Activated naive CD8-positive, alpha-beta T cell treated with anti-CD3 and anti-CD28 coated beads for 36 hours (primary cell): Measurements from ENCODE around the gene CTIF. TPM values are rescaled to one million over a fixed set of nuclear protein-coding genes. Genes with fewer than 3 reads are reported as not detected.

ENCODE experiments used
- DNase-seq: peaks from one replicate; pipeline ENCODE4 v3.0.0; 2021
- H3K27ac Mint-ChIP-seq: one replicate; pipeline ENCODE4 v1.8.0; 2022; ENCODE audit warnings: mild to moderate bottlenecking, moderate library complexity, mixed read lengths
- H3K27me3 Mint-ChIP-seq: one replicate; pipeline ENCODE4 v1.8.0; 2022; ENCODE audit warnings: mild to moderate bottlenecking, mixed read lengths
- H3K36me3 Mint-ChIP-seq: one replicate; pipeline ENCODE4 v1.8.0; 2021; ENCODE audit warnings: mild to moderate bottlenecking, mixed read lengths
- H3K4me1 Mint-ChIP-seq: one replicate; pipeline ENCODE4 v1.8.0; 2021; ENCODE audit warnings: mixed read lengths
- H3K4me3 Mint-ChIP-seq: one replicate; pipeline ENCODE4 v1.8.0; 2022; ENCODE audit warnings: mild to moderate bottlenecking, moderate library complexity, mixed read lengths
- H3K9me3 Mint-ChIP-seq: one replicate; pipeline ENCODE4 v1.8.0; 2022; ENCODE audit warnings: mixed read lengths
- total RNA-seq, 2 experiments: library from RNA; stranded (reverse); gene quantifications; one replicate each; pipeline ENCODE4 v1.2.3, GENCODE V29; 2021

Gene CTIF
- total RNA-seq, 2 experiments from 2014 or later: 2.3 to 3.5 TPM

GRCh38 chr18:48608581-48608980 lies 69.8 kb downstream of the CTIF start:
- Mint-ChIP-seq H3K36me3 (no peaks in the 10 kb centered on the region), H3K4me1 (no peaks in the 10 kb centered on the region), H3K4me3 (no peak overlapping the region), H3K27ac (no peak overlapping the region), H3K27me3 (no peaks in the 10 kb centered on the region), H3K9me3 (no peaks in the 10 kb centered on the region)
- no peak for DNase-seq

- no peak overlapping the region for H3K27ac Mint-ChIP-seq
Measured at GRCh38 chr18:48609114-48609513, 70.3 kb downstream of the CTIF start.

GRCh38 chr18:48609820-48610815 lies 71.3 kb downstream of the CTIF start:
- no peak for DNase-seq
- no peaks in the 10 kb centered on the region for H3K4me1 Mint-ChIP-seq
- no peak overlapping the region for H3K27ac Mint-ChIP-seq
- H3K36me3 Mint-ChIP-seq: no peaks in the 10 kb centered on the region
- no peak overlapping the region for H3K4me3 Mint-ChIP-seq
- no peaks in the 10 kb centered on the region for H3K27me3 Mint-ChIP-seq
- H3K9me3 Mint-ChIP-seq: no peaks in the 10 kb centered on the region

More at GRCh38 chr18:48609114-48609513, 70.3 kb downstream of the CTIF start:
- H3K4me1 Mint-ChIP-seq: no peaks in the 10 kb centered on the region
- H3K4me3 Mint-ChIP-seq: no peak overlapping the region
- DNase-seq: no peak
- no peaks in the 10 kb centered on the region for H3K36me3 Mint-ChIP-seq
- no peaks in the 10 kb centered on the region for H3K9me3 Mint-ChIP-seq
- H3K27me3 Mint-ChIP-seq: no peaks in the 10 kb centered on the region

GRCh38 chr18:48611203-48611602 lies 72.4 kb downstream of the CTIF start:
- H3K27ac Mint-ChIP-seq: no peak overlapping the region
- H3K36me3 Mint-ChIP-seq: no peaks in the 10 kb centered on the region
- H3K9me3 Mint-ChIP-seq: no peaks in the 10 kb centered on the region
- no peaks in the 10 kb centered on the region for H3K27me3 Mint-ChIP-seq
- no peak overlapping the region for H3K4me3 Mint-ChIP-seq
- no peaks in the 10 kb centered on the region for H3K4me1 Mint-ChIP-seq
- DNase-seq: no peak

GRCh38 chr18:48611785-48612480 lies 73.1 kb downstream of the CTIF start:
- no peaks in the 10 kb centered on the region for H3K4me1 Mint-ChIP-seq
- H3K36me3 Mint-ChIP-seq: no peaks in the 10 kb centered on the region
- DNase-seq: no peak
- no peak overlapping the region for H3K4me3 Mint-ChIP-seq
- no peaks in the 10 kb centered on the region for H3K9me3 Mint-ChIP-seq
- no peak overlapping the region for H3K27ac Mint-ChIP-seq
- no peaks in the 10 kb centered on the region for H3K27me3 Mint-ChIP-seq

- H3K4me1 Mint-ChIP-seq: no peaks in the 10 kb centered on the region
- no peak overlapping the region for H3K4me3 Mint-ChIP-seq
- no peak for DNase-seq
- no peaks in the 10 kb centered on the region for H3K36me3 Mint-ChIP-seq
- no peak overlapping the region for H3K27ac Mint-ChIP-seq
- no peaks in the 10 kb centered on the region for H3K27me3 Mint-ChIP-seq
- H3K9me3 Mint-ChIP-seq: no peaks in the 10 kb centered on the region
Measured at GRCh38 chr18:48612511-48612910, 73.7 kb downstream of the CTIF start.

GRCh38 chr18:48612917-48613316 lies 74.1 kb downstream of the CTIF start:
- no peak overlapping the region for H3K27ac Mint-ChIP-seq
- H3K4me1 Mint-ChIP-seq: no peaks in the 10 kb centered on the region
- no peaks in the 10 kb centered on the region for H3K9me3 Mint-ChIP-seq
- no peaks in the 10 kb centered on the region for H3K36me3 Mint-ChIP-seq
- H3K27me3 Mint-ChIP-seq: no peaks in the 10 kb centered on the region
- H3K4me3 Mint-ChIP-seq: no peak overlapping the region
- DNase-seq: no peak

- no peak for DNase-seq
- Mint-ChIP-seq H3K27ac (no peak overlapping the region), H3K36me3 (no peaks in the 10 kb centered on the region), H3K4me3 (no peak overlapping the region), H3K4me1 (no peaks in the 10 kb centered on the region), H3K9me3 (no peaks in the 10 kb centered on the region), H3K27me3 (no peaks in the 10 kb centered on the region)
Measured at GRCh38 chr18:48613589-48614404, 75.0 kb downstream of the CTIF start.

- Mint-ChIP-seq H3K27ac (no peak overlapping the region), H3K27me3 (no peaks in the 10 kb centered on the region), H3K36me3 (no peaks in the 10 kb centered on the region), H3K4me1 (no peaks in the 10 kb centered on the region), H3K4me3 (no peak overlapping the region), H3K9me3 (no peaks in the 10 kb centered on the region)
- DNase-seq: no peak
Measured at GRCh38 chr18:48615566-48616401, 77.0 kb downstream of the CTIF start.

- H3K27ac Mint-ChIP-seq: no peak overlapping the region
- H3K4me1 Mint-ChIP-seq: no peaks in the 10 kb centered on the region
- H3K9me3 Mint-ChIP-seq: no peaks in the 10 kb centered on the region
- no peak for DNase-seq
- no peaks in the 10 kb centered on the region for H3K36me3 Mint-ChIP-seq
- H3K4me3 Mint-ChIP-seq: no peak overlapping the region
- no peaks in the 10 kb centered on the region for H3K27me3 Mint-ChIP-seq
Measured at GRCh38 chr18:48616484-48617255, 77.8 kb downstream of the CTIF start.

GRCh38 chr18:48617844-48618497 lies 79.1 kb downstream of the CTIF start:
- no peak for DNase-seq
- Mint-ChIP-seq H3K9me3 (no peaks in the 10 kb centered on the region), H3K4me1 (no peaks in the 10 kb centered on the region), H3K27me3 (no peaks in the 10 kb centered on the region), H3K4me3 (no peak overlapping the region), H3K27ac (no peak overlapping the region), H3K36me3 (no peaks in the 10 kb centered on the region)

- Mint-ChIP-seq H3K9me3 (no peaks in the 10 kb centered on the region), H3K4me1 (no peaks in the 10 kb centered on the region), H3K27ac (no peak overlapping the region), H3K4me3 (no peak overlapping the region), H3K27me3 (no peaks in the 10 kb centered on the region), H3K36me3 (no peaks in the 10 kb centered on the region)
- no peak for DNase-seq
Measured at GRCh38 chr18:48619016-48619415, 80.2 kb downstream of the CTIF start.

- no peaks in the 10 kb centered on the region for H3K27me3 Mint-ChIP-seq
- H3K4me3 Mint-ChIP-seq: no peak overlapping the region
- H3K36me3 Mint-ChIP-seq: no peaks in the 10 kb centered on the region
- no peak for DNase-seq
- H3K4me1 Mint-ChIP-seq: no peaks in the 10 kb centered on the region
- no peak overlapping the region for H3K27ac Mint-ChIP-seq
- no peaks in the 10 kb centered on the region for H3K9me3 Mint-ChIP-seq
Measured at GRCh38 chr18:48619501-48619900, 80.7 kb downstream of the CTIF start.
